K562 (cell line): ENCODE results near the gene VPS4B. TPM values are rescaled to one million over a fixed set of nuclear protein-coding genes. Genes with fewer than 3 reads are reported as not detected.

Source experiments
- ATAC-seq: fragments of 200-7000 bp; cut with Tn5 transposase; 3 replicates; pipeline ENCODE4 v1.9.1; 2020; ENCODE audit warnings: moderate library complexity
- BruUV-seq: library from RNA; stranded (reverse); fragments of 400-500 nt; replicated peaks from 2 replicates; lab custom pipeline; 2021; lab: Mats Ljungman, UMichigan
- CTCF ChIA-PET: fragments of 300-600 bp; formaldehyde crosslinking; extraction: SDS; loops from one replicate; lab custom pipeline; 2021; ENCODE audit warnings: low intra/inter-chr PET ratio; lab: Yijun Ruan, JAX
- POLR2A ChIA-PET: fragments of 300-600, 350-650 bp; sonication (Branson Sonifier 250); formaldehyde crosslinking; extraction: SDS; loops from one replicate; lab custom pipeline; 2021; ENCODE audit warnings: antibody characterized with exemption, inconsistent platforms; lab: Yijun Ruan, JAX
- DNase-seq, 4 experiments: peaks; one replicate each; pipeline versions ENCODE4 v3.0.0 to v3.0.0-alpha.2; 2011 to 2018; ENCODE audit warnings: low spot score in 3 of 4, mixed read lengths in 3 of 4; ENCODE audit errors: extremely low read depth in 1 of 4
- FAIRE-seq: peaks from 2 replicates; lab custom pipeline; 2011; peaks lifted over from hg19 to GRCh38; lab: Jason Lieb, UNC
- H2AFZ ChIP-seq: 2 replicates; pipeline ENCODE4 v1.6.0; 2011; ENCODE audit warnings: low read depth, low read length, control low read depth, inconsistent platforms
- H3K27ac ChIP-seq: fragments of 200-600 bp; 3 replicates; pipeline ENCODE4 v1.8.0; 2011; ENCODE audit warnings: low read depth, mild to moderate bottlenecking, control low read depth, inconsistent platforms, low read length, moderate library complexity, mixed read lengths; ENCODE audit errors: extremely low read depth
- H3K27me3 ChIP-seq, 2 experiments: fragments of 300-600 bp in 1 of 2; 2 replicates in 1 of 2; 3 replicates in 1 of 2; pipeline versions ENCODE4 v1.6.0 to v1.8.0; 2011; ENCODE audit warnings: inconsistent platforms in 2 of 2, low read length in 2 of 2, mild to moderate bottlenecking in 1 of 2, mixed read lengths in 1 of 2, moderate library complexity in 1 of 2; ENCODE audit not compliant: control insufficient read depth in 2 of 2, insufficient read depth in 2 of 2
- H3K36me3 ChIP-seq: fragments of 300-600 bp; 3 replicates; pipeline ENCODE4 v1.8.0; 2011; ENCODE audit warnings: mild to moderate bottlenecking, low read length, inconsistent platforms; ENCODE audit not compliant: control insufficient read depth, insufficient read depth
- H3K4me1 ChIP-seq, 2 experiments: fragments of 200-600 bp in 1 of 2; replicated peaks in 1 of 2; 2 replicates in 1 of 2; 3 replicates in 1 of 2; pipeline versions ENCODE4 v1.5.1 to v1.8.0; 2011; ENCODE audit warnings: inconsistent platforms in 2 of 2, low read length in 2 of 2, mild to moderate bottlenecking in 1 of 2, mixed read lengths in 1 of 2, moderate library complexity in 1 of 2; ENCODE audit not compliant: control insufficient read depth in 2 of 2, insufficient read depth in 2 of 2
- H3K4me2 ChIP-seq: 2 replicates; pipeline ENCODE4 v1.6.1; 2011; ENCODE audit warnings: low read length, control low read depth, inconsistent platforms, mixed read lengths; ENCODE audit not compliant: insufficient read depth
- H3K4me3 ChIP-seq: fragments of 200-600 bp; sonication (generic), shearing (Covaris generic); 2 replicates; pipeline ENCODE4 v1.5.1; 2016; ENCODE audit warnings: control low read depth, inconsistent platforms
- H3K79me2 ChIP-seq: fragments of 200-600 bp; 3 replicates; pipeline ENCODE4 v1.8.0; 2011; ENCODE audit warnings: low read length, inconsistent platforms; ENCODE audit not compliant: control insufficient read depth, insufficient read depth
- H3K9ac ChIP-seq, 2 experiments: 2 replicates each; pipeline versions ENCODE4 v1.6.0 to v1.6.1; 2011; ENCODE audit warnings: low read depth in 2 of 2, low read length in 2 of 2, control low read depth in 1 of 2, inconsistent platforms in 1 of 2, mild to moderate bottlenecking in 1 of 2, mixed read lengths in 1 of 2; ENCODE audit not compliant: insufficient read depth in 1 of 2
- H3K9me1 ChIP-seq: one replicate; pipeline ENCODE4 v1.6.0; 2011; ENCODE audit warnings: inconsistent platforms, mild to moderate bottlenecking, low read length, moderate library complexity; ENCODE audit not compliant: control insufficient read depth, insufficient read depth
- H3K9me3 ChIP-seq: replicated peaks from 2 replicates; pipeline ENCODE4 v1.5.1; 2011; ENCODE audit warnings: low read depth, low read length, inconsistent platforms; ENCODE audit not compliant: control insufficient read depth, insufficient read depth
- H4K20me1 ChIP-seq: replicated peaks from 2 replicates; pipeline ENCODE4 v1.6.1; 2011; ENCODE audit warnings: low read length, inconsistent platforms, mixed read lengths; ENCODE audit not compliant: control insufficient read depth, insufficient read depth
- ETV1 ChIP-seq: fragments of 450-650 bp; conservative IDR thresholded peaks from 2 replicates; pipeline ENCODE4 v1.6.1; 2016; ENCODE audit warnings: missing genetic modification characterization, control low read depth, low read depth, missing compliant biosample characterization
- ETV5 ChIP-seq: sonication (generic); formaldehyde crosslinking; IDR thresholded peaks from 2 replicates; pipeline ENCODE4 v1.4.0; 2020; ENCODE audit warnings: low read depth, mild to moderate bottlenecking, missing genetic modification reagents
- FOSL1 ChIP-seq: fragments of 200-800 bp; sonication (Bioruptor generic); conservative IDR thresholded peaks from 2 replicates; pipeline ENCODE4 v1.6.1; 2016; ENCODE audit warnings: missing genetic modification characterization, missing compliant biosample characterization
- FOXP1 ChIP-seq: sonication (generic); formaldehyde crosslinking; IDR thresholded peaks from 2 replicates; pipeline ENCODE4 v1.8.0; 2022; ENCODE audit warnings: mild to moderate bottlenecking, missing genetic modification reagents
- KDM5B ChIP-seq: fragments of 200-600 bp; sonication (generic); IDR thresholded peaks from 2 replicates; pipeline ENCODE4 v1.6.1; 2012; ENCODE audit warnings: low read depth, mild to moderate bottlenecking, moderate library complexity, low read length, control low read depth, inconsistent platforms; ENCODE audit not compliant: insufficient replicate concordance
- MYBL2 ChIP-seq, 2 experiments: fragments of 450-650 bp in 1 of 2; sonication (generic) in 1 of 2; formaldehyde crosslinking in 1 of 2; IDR thresholded peaks; 2 replicates each; pipeline versions ENCODE4 v1.6.1 to v1.8.1; 2017 to 2022; ENCODE audit warnings: borderline replicate concordance in 1 of 2, inconsistent platforms in 1 of 2, low read depth in 1 of 2, mild to moderate bottlenecking in 1 of 2, missing genetic modification reagents in 1 of 2, moderate library complexity in 1 of 2
- ZEB2 ChIP-seq: fragments of 450-650 bp; IDR thresholded peaks from 2 replicates; pipeline ENCODE4 v1.6.1; 2016
- WGBS: fragments of 100-300 bp; shearing (Covaris generic); methylation state at CpG from one replicate; pipeline ENCODE4 v1.1.6; 2016; ENCODE audit warnings: low coverage, mixed read lengths; ENCODE audit not compliant: insufficient coverage; ENCODE audit errors: missing lambda C conversion rate; 5-methylcytosine and 5-hydroxymethylcytosine counted together
- in situ Hi-C: fragments of 300-500 bp; cut with MboI; formaldehyde crosslinking; loops from 4 replicates; pipeline ENCODE4 v1.15.0; 2018; ENCODE audit warnings: inconsistent platforms, mixed read lengths
- intact Hi-C: fragments of 100-400 bp; cut with micrococcal nuclease; formaldehyde crosslinking; loops from 2 replicates; pipeline ENCODE4 v1.14.2; 2022
- polyA plus RNA-seq, 8 experiments: library from polyadenylated mRNA; depleted of rRNA in 4 of 8; stranded (reverse) in 5 of 8; unstranded in 3 of 8; fragments of >200 nt; fragmentation: Nextera tagmentation in 2 of 8; fragmentation: Illumina TruSeq in 1 of 8; extraction: Ambion mirVana in 2 of 8; extraction: Trizol in 1 of 8; gene quantifications; 2 replicates each; pipeline versions ENCODE4 v1.2.1 to v1.2.3, GENCODE V29; 2011 to 2014; ENCODE audit warnings: inconsistent platforms in 1 of 8, missing spikeins in 1 of 8
- total RNA-seq, 7 experiments: library from RNA; depleted of rRNA in 6 of 7; stranded (reverse); fragments of >200 nt in 6 of 7; fragmentation: Illumina TruSeq in 2 of 7; extraction: Trizol in 2 of 7; gene quantifications; 2 replicates each; pipeline versions ENCODE4 v1.2.1 to v1.2.3, GENCODE V29; 2011 to 2021; ENCODE audit warnings: low replicate concordance in 1 of 7
- TF ChIP-seq, protein P1 (sequence below): sonication (generic); IDR thresholded peaks from 2 replicates; pipeline ENCODE4 v1.6.1; 2016
- TF ChIP-seq, protein P2 (sequence below), 2 experiments: fragments of 450-650 bp; IDR thresholded peaks; 2 replicates each; pipeline ENCODE4 v1.6.1; 2018; ENCODE audit warnings: mild to moderate bottlenecking in 2 of 2, low read depth in 1 of 2; ENCODE audit not compliant: partially characterized antibody in 2 of 2
- TF ChIP-seq, protein P3 (sequence below): fragments of 150-350 bp; conservative IDR thresholded peaks from 2 replicates; pipeline ENCODE4 v1.6.1; 2014; ENCODE audit warnings: low read length

Gene VPS4B
- total and polyA plus RNA-seq, 9 of the 15 experiments (the other 6 are each of a cell fraction or from before 2014, with no cell fraction given), result 7.3 to 16.4 (median 10.4) TPM

DNA sequence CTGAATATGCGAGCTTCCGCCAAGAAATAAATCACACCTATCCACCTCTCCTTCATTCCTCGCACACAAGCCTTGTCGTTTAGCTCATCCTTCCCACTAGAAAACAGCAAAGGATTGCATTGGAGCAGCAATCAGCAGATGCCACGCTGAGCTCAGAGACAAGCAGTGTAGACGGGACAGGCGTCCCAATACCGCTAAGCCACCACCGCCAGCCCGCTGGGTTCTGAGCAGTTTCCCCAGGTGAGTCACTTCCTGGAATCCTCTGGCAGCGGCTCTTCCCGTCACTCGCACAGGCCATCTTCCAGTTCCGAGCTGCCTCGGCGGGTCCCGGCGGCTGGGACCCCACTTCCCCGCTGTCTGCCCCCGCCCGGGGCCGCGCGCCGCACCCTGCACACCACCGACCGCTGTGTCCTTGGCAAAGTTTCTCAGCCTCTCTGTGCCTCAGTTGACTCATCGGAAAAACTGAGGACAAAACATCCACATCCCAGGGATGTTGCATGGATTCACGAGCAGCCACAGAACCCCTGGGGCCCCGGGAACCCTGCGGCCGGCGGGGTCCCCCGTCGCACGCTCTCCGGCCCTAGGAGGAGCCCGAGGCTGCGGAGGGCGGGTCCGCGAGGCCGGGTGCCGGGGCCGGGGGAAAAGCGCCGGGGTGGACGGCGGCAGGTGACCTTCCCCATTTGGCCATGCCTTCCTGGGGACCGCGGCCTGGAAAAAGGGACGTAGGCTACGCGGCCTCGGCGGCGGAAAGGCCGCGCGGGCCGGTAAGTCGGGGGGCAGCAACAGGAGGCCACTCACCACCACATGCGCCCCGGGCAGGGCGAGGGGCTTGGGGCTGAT, 55.8 kb downstream of the VPS4B start:
- POLR2A ChIA-PET, result interaction anchor here (0.6 to 2.1 kb wide), 11 partner anchors 10 to 385 kb away, joined by 3 to 6 read pairs (median 4); partner anchors contain the start of gene VPS4B
- TSS peak; percentile 50 for BruUV-seq
- no peaks in the 10 kb centered on the region for H3K27me3 ChIP-seq
- H2AFZ ChIP-seq, result peak overlapping the region; percentile 95
- peak overlapping the region; percentile 79 for H3K4me3 ChIP-seq
- H3K36me3 ChIP-seq, result peaks cover 10% of the 10 kb centered on the region; the same call in 1 of the 3 replicates
- no peaks in the 10 kb centered on the region for H4K20me1 ChIP-seq
- H3K4me1 ChIP-seq, result peaks cover 6 to 12% of the 10 kb centered on the region in 2 experiments; a peak in 3 of 5 replicates
- CTCF ChIA-PET, result no interaction called here
- in situ Hi-C loops (no loop called here), intact Hi-C loops (loop anchor here (5.0 kb wide), 1 partner anchor 56 kb away; the partner anchor contains the start of gene VPS4B)
- peak overlapping the region; percentile 90 for H3K4me2 ChIP-seq
- ATAC-seq, result peak; percentile 45
- peaks cover 18% of the 10 kb centered on the region for H3K79me2 ChIP-seq
- FAIRE-seq, result no peak
- H3K9ac ChIP-seq, result peak overlapping the region; percentile 74 to 95
- H3K27ac ChIP-seq, result peak overlapping the region; percentile 87; the same call in 2 of the 3 replicates
- peak; percentile 43 to 55 (median 46) for DNase-seq
- no peaks in the 10 kb centered on the region for H3K9me1 ChIP-seq
- 2% methylated on average over 30 of the region's 65 CpGs for WGBS
- no peaks in the 10 kb centered on the region for H3K9me3 ChIP-seq
- TF ChIP-seq ETV5 (peak; percentile 67; the same call in 1 of the 2 replicates), ETV1 (tag) (peak; percentile 31; the same call in 1 of the 2 replicates), FOXP1 (CRISPR knock-in tag) (no peak), MYBL2 (IDR thresholded peaks at IDR 0.05; ENCODE audit: low read depth) (no peak), MYBL2 (CRISPR knock-in tag; IDR thresholded peaks at IDR 0.05; ENCODE audit: borderline replicate concordance) (no peak), KDM5B (peak; percentile 44), FOSL1 (peak; percentile 69), ZEB2 (0 out of 2 replicates have a peak, but pooled peaks have one; percentile 39)
- TF ChIP-seq, protein P1, sequence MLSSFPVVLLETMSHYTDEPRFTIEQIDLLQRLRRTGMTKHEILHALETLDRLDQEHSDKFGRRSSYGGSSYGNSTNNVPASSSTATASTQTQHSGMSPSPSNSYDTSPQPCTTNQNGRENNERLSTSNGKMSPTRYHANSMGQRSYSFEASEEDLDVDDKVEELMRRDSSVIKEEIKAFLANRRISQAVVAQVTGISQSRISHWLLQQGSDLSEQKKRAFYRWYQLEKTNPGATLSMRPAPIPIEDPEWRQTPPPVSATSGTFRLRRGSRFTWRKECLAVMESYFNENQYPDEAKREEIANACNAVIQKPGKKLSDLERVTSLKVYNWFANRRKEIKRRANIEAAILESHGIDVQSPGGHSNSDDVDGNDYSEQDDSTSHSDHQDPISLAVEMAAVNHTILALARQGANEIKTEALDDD, result no peak
- TF ChIP-seq, protein P2, sequence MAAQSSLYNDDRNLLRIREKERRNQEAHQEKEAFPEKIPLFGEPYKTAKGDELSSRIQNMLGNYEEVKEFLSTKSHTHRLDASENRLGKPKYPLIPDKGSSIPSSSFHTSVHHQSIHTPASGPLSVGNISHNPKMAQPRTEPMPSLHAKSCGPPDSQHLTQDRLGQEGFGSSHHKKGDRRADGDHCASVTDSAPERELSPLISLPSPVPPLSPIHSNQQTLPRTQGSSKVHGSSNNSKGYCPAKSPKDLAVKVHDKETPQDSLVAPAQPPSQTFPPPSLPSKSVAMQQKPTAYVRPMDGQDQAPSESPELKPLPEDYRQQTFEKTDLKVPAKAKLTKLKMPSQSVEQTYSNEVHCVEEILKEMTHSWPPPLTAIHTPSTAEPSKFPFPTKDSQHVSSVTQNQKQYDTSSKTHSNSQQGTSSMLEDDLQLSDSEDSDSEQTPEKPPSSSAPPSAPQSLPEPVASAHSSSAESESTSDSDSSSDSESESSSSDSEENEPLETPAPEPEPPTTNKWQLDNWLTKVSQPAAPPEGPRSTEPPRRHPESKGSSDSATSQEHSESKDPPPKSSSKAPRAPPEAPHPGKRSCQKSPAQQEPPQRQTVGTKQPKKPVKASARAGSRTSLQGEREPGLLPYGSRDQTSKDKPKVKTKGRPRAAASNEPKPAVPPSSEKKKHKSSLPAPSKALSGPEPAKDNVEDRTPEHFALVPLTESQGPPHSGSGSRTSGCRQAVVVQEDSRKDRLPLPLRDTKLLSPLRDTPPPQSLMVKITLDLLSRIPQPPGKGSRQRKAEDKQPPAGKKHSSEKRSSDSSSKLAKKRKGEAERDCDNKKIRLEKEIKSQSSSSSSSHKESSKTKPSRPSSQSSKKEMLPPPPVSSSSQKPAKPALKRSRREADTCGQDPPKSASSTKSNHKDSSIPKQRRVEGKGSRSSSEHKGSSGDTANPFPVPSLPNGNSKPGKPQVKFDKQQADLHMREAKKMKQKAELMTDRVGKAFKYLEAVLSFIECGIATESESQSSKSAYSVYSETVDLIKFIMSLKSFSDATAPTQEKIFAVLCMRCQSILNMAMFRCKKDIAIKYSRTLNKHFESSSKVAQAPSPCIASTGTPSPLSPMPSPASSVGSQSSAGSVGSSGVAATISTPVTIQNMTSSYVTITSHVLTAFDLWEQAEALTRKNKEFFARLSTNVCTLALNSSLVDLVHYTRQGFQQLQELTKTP (IDR thresholded peaks at IDR 0.05; ENCODE audit: low read depth in 1 of 2, partially characterized antibody in 2 of 2), result no peak
- TF ChIP-seq, protein P3, sequence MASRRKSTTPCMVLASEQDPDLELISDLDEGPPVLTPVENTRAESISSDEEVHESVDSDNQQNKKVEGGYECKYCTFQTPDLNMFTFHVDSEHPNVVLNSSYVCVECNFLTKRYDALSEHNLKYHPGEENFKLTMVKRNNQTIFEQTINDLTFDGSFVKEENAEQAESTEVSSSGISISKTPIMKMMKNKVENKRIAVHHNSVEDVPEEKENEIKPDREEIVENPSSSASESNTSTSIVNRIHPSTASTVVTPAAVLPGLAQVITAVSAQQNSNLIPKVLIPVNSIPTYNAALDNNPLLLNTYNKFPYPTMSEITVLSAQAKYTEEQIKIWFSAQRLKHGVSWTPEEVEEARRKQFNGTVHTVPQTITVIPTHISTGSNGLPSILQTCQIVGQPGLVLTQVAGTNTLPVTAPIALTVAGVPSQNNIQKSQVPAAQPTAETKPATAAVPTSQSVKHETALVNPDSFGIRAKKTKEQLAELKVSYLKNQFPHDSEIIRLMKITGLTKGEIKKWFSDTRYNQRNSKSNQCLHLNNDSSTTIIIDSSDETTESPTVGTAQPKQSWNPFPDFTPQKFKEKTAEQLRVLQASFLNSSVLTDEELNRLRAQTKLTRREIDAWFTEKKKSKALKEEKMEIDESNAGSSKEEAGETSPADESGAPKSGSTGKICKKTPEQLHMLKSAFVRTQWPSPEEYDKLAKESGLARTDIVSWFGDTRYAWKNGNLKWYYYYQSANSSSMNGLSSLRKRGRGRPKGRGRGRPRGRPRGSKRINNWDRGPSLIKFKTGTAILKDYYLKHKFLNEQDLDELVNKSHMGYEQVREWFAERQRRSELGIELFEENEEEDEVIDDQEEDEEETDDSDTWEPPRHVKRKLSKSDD, result no peak
